Measurements from ENCODE around the gene ADGRL4.

The ADGRL4 gene

DNA sequence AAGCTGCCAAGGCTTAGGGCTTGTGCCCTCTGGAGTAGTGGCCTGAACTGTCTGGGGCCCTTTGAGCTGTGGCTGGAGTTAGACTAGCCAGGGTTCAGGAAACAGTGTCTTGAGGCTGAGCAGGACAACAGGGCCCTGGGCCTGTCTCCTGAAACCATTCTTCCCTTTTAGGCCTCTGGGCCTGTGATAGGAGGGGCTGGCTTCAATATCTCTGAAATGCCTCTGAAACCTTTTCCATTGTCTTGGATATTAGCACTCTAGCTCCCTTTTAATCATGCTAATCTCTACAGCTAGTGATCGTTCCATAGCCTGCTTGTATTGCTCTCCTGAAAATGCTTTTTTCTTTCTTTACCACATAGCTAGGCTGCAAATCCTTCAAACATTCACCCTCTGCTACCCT lies 135.3 kb downstream of the ADGRL4 start:
- Histone ChIP-seq H3K4me2 (ENCODE audit: low read depth, low read length) (no peak overlapping the region), H3F3A (ENCODE audit: insufficient read depth, low read length) (no peaks in the 10 kb centered on the region), H3K9me3 (replicated peaks; ENCODE audit: insufficient read depth, low read length) (no peaks in the 10 kb centered on the region), H4K20me1 (ENCODE audit: insufficient read depth, low read length) (no peaks in the 10 kb centered on the region), H3K36me3 (replicated peaks; ENCODE audit: insufficient read depth, low read length) (no peaks in the 10 kb centered on the region), H3K27me3 (replicated peaks; ENCODE audit: insufficient read depth, low read length) (no peaks in the 10 kb centered on the region), H3K4me3 (ENCODE audit: low read length) (no peak overlapping the region), H3K27ac (ENCODE audit: low read length) (no peak overlapping the region), H3K9ac (ENCODE audit: low read length) (no peak overlapping the region), H3K4me1 (ENCODE audit: low read length) (no peaks in the 10 kb centered on the region), H3K9me2 (replicated peaks; ENCODE audit: insufficient read depth, low read length) (no peaks in the 10 kb centered on the region), H3K79me2 (ENCODE audit: low read length) (no peaks in the 10 kb centered on the region), H2AFZ (ENCODE audit: low read length) (no peak overlapping the region)
- DNase-seq = no peak
- TF ChIP-seq EZH2 (optimal IDR thresholded peaks at IDR 0.05; ENCODE audit: low read depth, low read length) = no peak
- TF ChIP-seq, protein P1, sequence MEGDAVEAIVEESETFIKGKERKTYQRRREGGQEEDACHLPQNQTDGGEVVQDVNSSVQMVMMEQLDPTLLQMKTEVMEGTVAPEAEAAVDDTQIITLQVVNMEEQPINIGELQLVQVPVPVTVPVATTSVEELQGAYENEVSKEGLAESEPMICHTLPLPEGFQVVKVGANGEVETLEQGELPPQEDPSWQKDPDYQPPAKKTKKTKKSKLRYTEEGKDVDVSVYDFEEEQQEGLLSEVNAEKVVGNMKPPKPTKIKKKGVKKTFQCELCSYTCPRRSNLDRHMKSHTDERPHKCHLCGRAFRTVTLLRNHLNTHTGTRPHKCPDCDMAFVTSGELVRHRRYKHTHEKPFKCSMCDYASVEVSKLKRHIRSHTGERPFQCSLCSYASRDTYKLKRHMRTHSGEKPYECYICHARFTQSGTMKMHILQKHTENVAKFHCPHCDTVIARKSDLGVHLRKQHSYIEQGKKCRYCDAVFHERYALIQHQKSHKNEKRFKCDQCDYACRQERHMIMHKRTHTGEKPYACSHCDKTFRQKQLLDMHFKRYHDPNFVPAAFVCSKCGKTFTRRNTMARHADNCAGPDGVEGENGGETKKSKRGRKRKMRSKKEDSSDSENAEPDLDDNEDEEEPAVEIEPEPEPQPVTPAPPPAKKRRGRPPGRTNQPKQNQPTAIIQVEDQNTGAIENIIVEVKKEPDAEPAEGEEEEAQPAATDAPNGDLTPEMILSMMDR (IDR thresholded peaks at IDR 0.05; ENCODE audit: low read length) = no peak

DNA sequence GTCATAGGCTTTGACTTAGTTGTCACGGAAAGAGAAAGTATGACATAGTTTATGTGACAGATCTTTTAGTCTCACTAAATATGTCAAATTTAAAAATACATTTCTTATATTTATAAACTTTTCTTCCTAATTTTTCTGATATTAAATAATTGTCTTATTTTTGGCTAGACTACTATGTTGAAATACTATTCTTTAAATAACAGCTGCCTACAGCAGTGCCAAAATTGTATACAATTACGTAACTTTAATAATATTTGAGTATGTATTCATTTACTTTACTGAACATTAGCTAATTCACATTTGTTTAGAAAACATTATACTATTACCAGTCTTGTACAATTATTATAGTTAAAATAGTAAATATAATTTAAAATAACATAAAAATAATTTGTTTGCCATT lies 137.4 kb downstream of the ADGRL4 start:
- Histone ChIP-seq H3K4me1 (ENCODE audit: low read length) (no peaks in the 10 kb centered on the region), H3K4me2 (ENCODE audit: low read depth, low read length) (no peak overlapping the region), H3K36me3 (replicated peaks; ENCODE audit: insufficient read depth, low read length) (no peaks in the 10 kb centered on the region), H4K20me1 (ENCODE audit: insufficient read depth, low read length) (no peaks in the 10 kb centered on the region), H3F3A (ENCODE audit: insufficient read depth, low read length) (no peaks in the 10 kb centered on the region), H3K9me3 (replicated peaks; ENCODE audit: insufficient read depth, low read length) (no peaks in the 10 kb centered on the region), H3K9me2 (replicated peaks; ENCODE audit: insufficient read depth, low read length) (no peaks in the 10 kb centered on the region), H2AFZ (ENCODE audit: low read length) (no peak overlapping the region), H3K79me2 (ENCODE audit: low read length) (no peaks in the 10 kb centered on the region), H3K4me3 (ENCODE audit: low read length) (no peak overlapping the region), H3K27me3 (replicated peaks; ENCODE audit: insufficient read depth, low read length) (no peaks in the 10 kb centered on the region), H3K27ac (ENCODE audit: low read length) (no peak overlapping the region), H3K9ac (ENCODE audit: low read length) (no peak overlapping the region)
- no peak for DNase-seq
- TF ChIP-seq, protein P1 (IDR thresholded peaks at IDR 0.05; ENCODE audit: low read length) = no peak
- no peak for TF ChIP-seq EZH2phosphoT487 (IDR thresholded peaks at IDR 0.05; ENCODE audit: low read length)
- TF ChIP-seq EZH2 (optimal IDR thresholded peaks at IDR 0.05; ENCODE audit: low read depth, low read length) = no peak

DNA sequence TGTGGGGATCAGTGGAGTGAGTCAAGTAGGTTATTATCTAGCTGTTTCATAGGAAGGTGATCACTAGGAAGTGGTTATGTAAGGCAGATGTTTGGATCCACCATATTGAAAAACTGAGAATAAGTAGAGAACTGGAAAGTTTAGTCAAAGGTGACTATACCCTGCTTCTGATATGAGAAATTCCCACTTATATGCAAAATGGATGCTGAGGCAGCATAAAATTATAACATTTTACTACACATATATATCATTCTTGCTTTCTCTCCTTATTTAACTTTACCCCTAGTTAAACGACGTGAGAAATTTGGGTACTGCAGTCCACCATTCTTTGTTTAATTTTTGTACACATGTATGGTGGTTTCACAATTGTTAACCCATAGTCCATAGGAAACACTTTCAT lies 142.4 kb downstream of the ADGRL4 start:
- no peak overlapping the region for H3K9ac ChIP-seq (ENCODE audit: low read length)
- no peaks in the 10 kb centered on the region for H4K20me1 ChIP-seq (ENCODE audit: insufficient read depth, low read length)
- no peaks in the 10 kb centered on the region for H3K36me3 ChIP-seq (replicated peaks; ENCODE audit: insufficient read depth, low read length)
- H3K9me3 ChIP-seq (replicated peaks; ENCODE audit: insufficient read depth, low read length) = no peaks in the 10 kb centered on the region
- no peak for DNase-seq
- no peaks in the 10 kb centered on the region for H3K27me3 ChIP-seq (replicated peaks; ENCODE audit: insufficient read depth, low read length)
- H3K9me2 ChIP-seq (replicated peaks; ENCODE audit: insufficient read depth, low read length) = no peaks in the 10 kb centered on the region
- H2AFZ ChIP-seq (ENCODE audit: low read length) = no peak overlapping the region
- H3K27ac ChIP-seq (ENCODE audit: low read length) = no peak overlapping the region
- H3K79me2 ChIP-seq (ENCODE audit: low read length) = no peaks in the 10 kb centered on the region
- TF ChIP-seq, protein P1 (IDR thresholded peaks at IDR 0.05; ENCODE audit: low read length) = no peak
- no peak for TF ChIP-seq EZH2 (optimal IDR thresholded peaks at IDR 0.05; ENCODE audit: low read depth, low read length)
- no peak for TF ChIP-seq EZH2phosphoT487 (IDR thresholded peaks at IDR 0.05; ENCODE audit: low read length)
- H3F3A ChIP-seq (ENCODE audit: insufficient read depth, low read length) = no peaks in the 10 kb centered on the region
- no peak overlapping the region for H3K4me2 ChIP-seq (ENCODE audit: low read depth, low read length)
- no peaks in the 10 kb centered on the region for H3K4me1 ChIP-seq (ENCODE audit: low read length)
- H3K4me3 ChIP-seq (ENCODE audit: low read length) = no peak overlapping the region

Data from MM.1S (cell line).